ENCODE measurements around the gene ABLIM1.

DNA sequence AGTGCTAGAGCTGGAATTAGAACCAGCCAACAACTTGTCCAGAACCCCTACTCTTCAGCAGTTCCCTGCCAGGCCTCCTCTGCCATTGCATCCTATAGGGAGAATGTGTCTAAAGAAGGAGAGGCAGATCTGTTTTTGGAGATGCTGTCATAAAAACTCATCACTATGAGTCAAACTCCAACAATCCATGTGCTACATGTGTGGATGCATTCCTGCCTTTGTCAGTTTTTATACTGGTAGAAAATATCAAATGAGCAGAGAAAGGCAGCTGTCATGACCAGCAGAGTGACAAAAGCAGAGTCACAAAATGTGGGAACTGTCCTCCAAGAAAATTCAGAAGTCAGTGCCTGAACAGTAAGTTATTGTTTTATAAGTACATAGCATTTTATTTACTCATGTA lies 93.0 kb downstream of the ABLIM1 start:
- TF ChIP-seq ZNF777 (tag by site-specific recombination; IDR thresholded peaks at IDR 0.05; ENCODE audit: borderline replicate concordance) (no peak), ZNF837 (tag by site-specific recombination; IDR thresholded peaks at IDR 0.05) (no peak), ZNF121 (tag by site-specific recombination; IDR thresholded peaks at IDR 0.05) (no peak), ZNF155 (tag by site-specific recombination; IDR thresholded peaks at IDR 0.05) (no peak)
- TF ChIP-seq, protein P1, sequence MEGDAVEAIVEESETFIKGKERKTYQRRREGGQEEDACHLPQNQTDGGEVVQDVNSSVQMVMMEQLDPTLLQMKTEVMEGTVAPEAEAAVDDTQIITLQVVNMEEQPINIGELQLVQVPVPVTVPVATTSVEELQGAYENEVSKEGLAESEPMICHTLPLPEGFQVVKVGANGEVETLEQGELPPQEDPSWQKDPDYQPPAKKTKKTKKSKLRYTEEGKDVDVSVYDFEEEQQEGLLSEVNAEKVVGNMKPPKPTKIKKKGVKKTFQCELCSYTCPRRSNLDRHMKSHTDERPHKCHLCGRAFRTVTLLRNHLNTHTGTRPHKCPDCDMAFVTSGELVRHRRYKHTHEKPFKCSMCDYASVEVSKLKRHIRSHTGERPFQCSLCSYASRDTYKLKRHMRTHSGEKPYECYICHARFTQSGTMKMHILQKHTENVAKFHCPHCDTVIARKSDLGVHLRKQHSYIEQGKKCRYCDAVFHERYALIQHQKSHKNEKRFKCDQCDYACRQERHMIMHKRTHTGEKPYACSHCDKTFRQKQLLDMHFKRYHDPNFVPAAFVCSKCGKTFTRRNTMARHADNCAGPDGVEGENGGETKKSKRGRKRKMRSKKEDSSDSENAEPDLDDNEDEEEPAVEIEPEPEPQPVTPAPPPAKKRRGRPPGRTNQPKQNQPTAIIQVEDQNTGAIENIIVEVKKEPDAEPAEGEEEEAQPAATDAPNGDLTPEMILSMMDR (tag by site-specific recombination; IDR thresholded peaks at IDR 0.05): no peak
